ENCODE data around the gene ADGRL3. TPM values are rescaled to one million over a fixed set of nuclear protein-coding genes. Genes with fewer than 3 reads are reported as not detected.

ADGRL3 gene
- total RNA-seq, 1 experiment from 2014 or later, result 1.8 TPM

Small RNA genes within 50 kb of the gene (small RNA-seq; reads per million reads assigned to genes)
- gene RF00019, result 0 reads per million in 2 experiments
